ENCODE measurements around the gene IL12RB2.

IL12RB2 gene

GRCh38 chr1:67313934-67314671, 6.4 kb downstream of the IL12RB2 start:
- DNase-seq (ENCODE audit: low read depth): no peak

GRCh38 chr1:67314696-67315095, 7.0 kb downstream of the IL12RB2 start:
- DNase-seq (ENCODE audit: low read depth): no peak

- DNase-seq (ENCODE audit: low read depth): no peak
Measured at GRCh38 chr1:67316180-67316902, 8.7 kb downstream of the IL12RB2 start.

GRCh38 chr1:67316918-67317317, 9.2 kb downstream of the IL12RB2 start:
- DNase-seq (ENCODE audit: low read depth): no peak

- DNase-seq (ENCODE audit: low read depth): no peak
Measured at GRCh38 chr1:67317803-67318202, 10.1 kb downstream of the IL12RB2 start.

GRCh38 chr1:67322442-67322841, 14.8 kb downstream of the IL12RB2 start:
- no peak for DNase-seq (ENCODE audit: low read depth)

GRCh38 chr1:67323087-67323486, 15.4 kb downstream of the IL12RB2 start:
- DNase-seq (ENCODE audit: low read depth): no peak

- no peak for DNase-seq (ENCODE audit: low read depth)
Measured at GRCh38 chr1:67324068-67324467, 16.4 kb downstream of the IL12RB2 start.

- DNase-seq (ENCODE audit: low read depth): no peak
Measured at GRCh38 chr1:67327864-67328466, 20.3 kb downstream of the IL12RB2 start.

GRCh38 chr1:67332653-67333529, 25.2 kb downstream of the IL12RB2 start:
- DNase-seq (ENCODE audit: low read depth): no peak

GRCh38 chr1:67333603-67334002, 25.9 kb downstream of the IL12RB2 start:
- DNase-seq (ENCODE audit: low read depth): no peak

- DNase-seq (ENCODE audit: low read depth): no peak
Measured at GRCh38 chr1:67335411-67335810, 27.7 kb downstream of the IL12RB2 start.

GRCh38 chr1:67336157-67336556, 28.5 kb downstream of the IL12RB2 start:
- DNase-seq (ENCODE audit: low read depth): no peak

- no peak for DNase-seq (ENCODE audit: low read depth)
Measured at GRCh38 chr1:67336783-67337182, 29.1 kb downstream of the IL12RB2 start.

- no peak for DNase-seq (ENCODE audit: low read depth)
Measured at GRCh38 chr1:67338642-67339041, 31.0 kb downstream of the IL12RB2 start.

GRCh38 chr1:67339623-67340343, 32.1 kb downstream of the IL12RB2 start:
- peak; percentile 69 for DNase-seq (ENCODE audit: low read depth)

- DNase-seq (ENCODE audit: low read depth): no peak
Measured at GRCh38 chr1:67342076-67342890, 34.6 kb downstream of the IL12RB2 start.

GRCh38 chr1:67345556-67345955, 37.9 kb downstream of the IL12RB2 start:
- no peak for DNase-seq (ENCODE audit: low read depth)

- no peak for DNase-seq (ENCODE audit: low read depth)
Measured at GRCh38 chr1:67346982-67347381, 39.3 kb downstream of the IL12RB2 start.

- DNase-seq (ENCODE audit: low read depth): peak; percentile 74
Measured at GRCh38 chr1:67347688-67348472, 40.2 kb downstream of the IL12RB2 start.

All from stromal cell of bone marrow (primary cell).